ENCODE measurements around the gene GLIS1. TPM values are rescaled to one million over a fixed set of nuclear protein-coding genes. Genes with fewer than 3 reads are reported as not detected.

Gene GLIS1
- total RNA-seq, 2 experiments from 2014 or later: not detected

GRCh38 chr1:53589043-53589887 lies 149.7 kb downstream of the GLIS1 start:
- no peak overlapping the region for H3K27ac Mint-ChIP-seq
- TF ChIP-seq CTCF (IDR thresholded peaks at IDR 0.05): no peak
- no peak for DNase-seq
- no peak overlapping the region for H3K4me3 Mint-ChIP-seq
- H3K36me3 Mint-ChIP-seq (ENCODE audit: low read depth): no peaks in the 10 kb centered on the region
- POLR2A ChIA-PET: no interaction called here
- peaks cover 12% of the 10 kb centered on the region for H3K4me1 Mint-ChIP-seq (ENCODE audit: low read depth)
- no peaks in the 10 kb centered on the region for H3K27me3 Mint-ChIP-seq
- CTCF ChIA-PET: no interaction called here
- intact Hi-C loops (cut with micrococcal nuclease): no loop called here
- H3K9me3 Mint-ChIP-seq: no peaks in the 10 kb centered on the region
- ATAC-seq: no peak

GRCh38 chr1:53588053-53588779 lies 150.7 kb downstream of the GLIS1 start:
- H3K27me3 Mint-ChIP-seq: no peaks in the 10 kb centered on the region
- H3K4me1 Mint-ChIP-seq (ENCODE audit: low read depth): peaks cover 14% of the 10 kb centered on the region
- H3K9me3 Mint-ChIP-seq: no peaks in the 10 kb centered on the region
- TF ChIP-seq CTCF (IDR thresholded peaks at IDR 0.05): no peak
- DNase-seq: no peak
- no peak overlapping the region for H3K4me3 Mint-ChIP-seq
- H3K36me3 Mint-ChIP-seq (ENCODE audit: low read depth): no peaks in the 10 kb centered on the region
- no peak overlapping the region for H3K27ac Mint-ChIP-seq
- ATAC-seq: no peak
- intact Hi-C loops (cut with micrococcal nuclease): no loop called here
- CTCF ChIA-PET: no interaction called here
- POLR2A ChIA-PET: no interaction called here

GRCh38 chr1:53587252-53587988 lies 151.5 kb downstream of the GLIS1 start:
- CTCF ChIA-PET: no interaction called here
- Mint-ChIP-seq H3K9me3 (no peaks in the 10 kb centered on the region), H3K4me3 (no peak overlapping the region), H3K4me1 (ENCODE audit: low read depth) (peaks cover 14% of the 10 kb centered on the region), H3K27me3 (no peaks in the 10 kb centered on the region), H3K27ac (no peak overlapping the region), H3K36me3 (ENCODE audit: low read depth) (no peaks in the 10 kb centered on the region)
- no peak for TF ChIP-seq CTCF (IDR thresholded peaks at IDR 0.05)
- ATAC-seq (no peak), DNase-seq (no peak)
- POLR2A ChIA-PET: interaction anchor here (0.7 kb wide), 1 partner anchor 148 kb away, joined by 3 read pairs; no protein-coding TSS in a partner anchor
- intact Hi-C loops (cut with micrococcal nuclease): no loop called here

GRCh38 chr1:53586765-53587164 lies 152.2 kb downstream of the GLIS1 start:
- TF ChIP-seq CTCF (IDR thresholded peaks at IDR 0.05): no peak
- intact Hi-C loops (cut with micrococcal nuclease): no loop called here
- no peak for DNase-seq
- ATAC-seq: no peak
- no peak overlapping the region for H3K27ac Mint-ChIP-seq
- no peaks in the 10 kb centered on the region for H3K27me3 Mint-ChIP-seq
- POLR2A ChIA-PET: interaction anchor here (0.7 kb wide), 1 partner anchor 147 kb away, joined by 3 read pairs; no protein-coding TSS in a partner anchor
- CTCF ChIA-PET: no interaction called here
- H3K9me3 Mint-ChIP-seq: no peaks in the 10 kb centered on the region
- no peak overlapping the region for H3K4me3 Mint-ChIP-seq
- H3K36me3 Mint-ChIP-seq (ENCODE audit: low read depth): no peaks in the 10 kb centered on the region
- peaks cover 14% of the 10 kb centered on the region for H3K4me1 Mint-ChIP-seq (ENCODE audit: low read depth)

Measured in activated CD8-positive, alpha-beta T cell treated with anti-CD3 and anti-CD28 coated beads for 36 hours (primary cell).